HL-60 (cell line): ENCODE measurements around the gene SDK1.

Experiments
- DNase-seq, 2 experiments: peaks; one replicate each; pipeline ENCODE4 v3.0.0-alpha.2; 2010 to 2020; ENCODE audit warnings: low read depth in 1 of 2, low spot score in 1 of 2
- H3K27ac ChIP-seq: fragments of 250-450 bp; sonication (Bioruptor Pico); replicated peaks from 2 replicates; pipeline ENCODE4 v1.5.1; 2020; ENCODE audit warnings: mild to moderate bottlenecking, moderate library complexity
- H3K27me3 ChIP-seq: fragments of 250-450 bp; sonication (Bioruptor Pico); 2 replicates; pipeline ENCODE4 v1.5.1; 2021; ENCODE audit warnings: mild to moderate bottlenecking, moderate library complexity; ENCODE audit not compliant: insufficient read depth, poor library complexity, severe bottlenecking
- H3K4me3 ChIP-seq: replicated peaks from 2 replicates; pipeline ENCODE4 v1.5.1; 2011; ENCODE audit warnings: mild to moderate bottlenecking, control low read depth, low read length; ENCODE audit not compliant: insufficient read depth
- GABPA ChIP-seq: IDR thresholded peaks from 2 replicates; pipeline ENCODE4 v1.6.1; 2012; ENCODE audit warnings: low read depth
- POLR2AphosphoS5 ChIP-seq: IDR thresholded peaks from 2 replicates; pipeline ENCODE4 v1.6.1; 2012; ENCODE audit warnings: low read depth
- SPI1 ChIP-seq: IDR thresholded peaks from 2 replicates; pipeline ENCODE4 v1.6.1; 2012; ENCODE audit warnings: low read depth, mild to moderate bottlenecking, borderline replicate concordance
- TF ChIP-seq, protein P1 (sequence below): IDR thresholded peaks from 2 replicates; pipeline ENCODE4 v1.6.1; 2012; ENCODE audit warnings: low read depth; ENCODE audit not compliant: insufficient replicate concordance
- TF ChIP-seq, protein P2 (sequence below): IDR thresholded peaks from one replicate; pipeline ENCODE4 v1.5.1; 2011; ENCODE audit warnings: low read length, control low read depth, inconsistent platforms; ENCODE audit not compliant: insufficient read depth

The SDK1 gene

DNA sequence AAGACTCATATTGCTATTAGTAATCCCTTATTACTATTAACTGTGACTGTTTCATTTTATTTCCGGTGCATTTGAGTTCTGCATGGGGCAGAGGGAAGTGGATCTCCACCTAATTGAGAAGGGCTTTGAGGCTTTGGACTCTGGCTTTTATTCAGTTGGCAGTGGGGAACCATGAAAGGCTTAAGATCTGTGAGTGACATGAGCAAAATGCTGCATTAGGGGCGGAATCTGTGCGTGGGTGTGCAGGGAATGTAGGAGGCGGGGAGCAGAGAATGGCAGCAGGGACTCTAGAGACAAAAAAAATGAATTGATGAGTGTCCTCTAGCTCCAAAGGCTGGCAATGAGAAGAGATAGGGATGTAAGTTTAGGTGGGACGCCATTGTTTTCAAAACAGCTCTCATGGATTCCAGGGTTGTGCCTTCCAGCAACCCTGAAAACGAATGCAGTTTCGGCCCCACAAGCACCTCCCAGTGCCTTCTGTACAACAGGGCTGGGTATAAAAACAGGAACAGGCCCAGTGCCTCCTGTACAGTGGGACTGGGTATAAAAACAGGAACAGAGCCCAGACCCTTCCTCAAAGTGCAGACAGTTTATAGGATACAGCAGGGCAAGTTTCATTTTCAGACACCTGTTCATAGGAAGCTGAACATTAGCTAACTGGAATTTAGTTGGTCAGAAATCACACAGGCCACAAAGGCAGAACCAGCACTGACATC is 717.7 kb downstream of the SDK1 start:
- Histone ChIP-seq H3K27ac (no peak overlapping the region), H3K27me3 (no peaks in the 10 kb centered on the region), H3K4me3 (no peak overlapping the region)
- DNase-seq, result no peak
- TF ChIP-seq, protein P1, sequence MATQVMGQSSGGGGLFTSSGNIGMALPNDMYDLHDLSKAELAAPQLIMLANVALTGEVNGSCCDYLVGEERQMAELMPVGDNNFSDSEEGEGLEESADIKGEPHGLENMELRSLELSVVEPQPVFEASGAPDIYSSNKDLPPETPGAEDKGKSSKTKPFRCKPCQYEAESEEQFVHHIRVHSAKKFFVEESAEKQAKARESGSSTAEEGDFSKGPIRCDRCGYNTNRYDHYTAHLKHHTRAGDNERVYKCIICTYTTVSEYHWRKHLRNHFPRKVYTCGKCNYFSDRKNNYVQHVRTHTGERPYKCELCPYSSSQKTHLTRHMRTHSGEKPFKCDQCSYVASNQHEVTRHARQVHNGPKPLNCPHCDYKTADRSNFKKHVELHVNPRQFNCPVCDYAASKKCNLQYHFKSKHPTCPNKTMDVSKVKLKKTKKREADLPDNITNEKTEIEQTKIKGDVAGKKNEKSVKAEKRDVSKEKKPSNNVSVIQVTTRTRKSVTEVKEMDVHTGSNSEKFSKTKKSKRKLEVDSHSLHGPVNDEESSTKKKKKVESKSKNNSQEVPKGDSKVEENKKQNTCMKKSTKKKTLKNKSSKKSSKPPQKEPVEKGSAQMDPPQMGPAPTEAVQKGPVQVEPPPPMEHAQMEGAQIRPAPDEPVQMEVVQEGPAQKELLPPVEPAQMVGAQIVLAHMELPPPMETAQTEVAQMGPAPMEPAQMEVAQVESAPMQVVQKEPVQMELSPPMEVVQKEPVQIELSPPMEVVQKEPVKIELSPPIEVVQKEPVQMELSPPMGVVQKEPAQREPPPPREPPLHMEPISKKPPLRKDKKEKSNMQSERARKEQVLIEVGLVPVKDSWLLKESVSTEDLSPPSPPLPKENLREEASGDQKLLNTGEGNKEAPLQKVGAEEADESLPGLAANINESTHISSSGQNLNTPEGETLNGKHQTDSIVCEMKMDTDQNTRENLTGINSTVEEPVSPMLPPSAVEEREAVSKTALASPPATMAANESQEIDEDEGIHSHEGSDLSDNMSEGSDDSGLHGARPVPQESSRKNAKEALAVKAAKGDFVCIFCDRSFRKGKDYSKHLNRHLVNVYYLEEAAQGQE, result no peak

DNA sequence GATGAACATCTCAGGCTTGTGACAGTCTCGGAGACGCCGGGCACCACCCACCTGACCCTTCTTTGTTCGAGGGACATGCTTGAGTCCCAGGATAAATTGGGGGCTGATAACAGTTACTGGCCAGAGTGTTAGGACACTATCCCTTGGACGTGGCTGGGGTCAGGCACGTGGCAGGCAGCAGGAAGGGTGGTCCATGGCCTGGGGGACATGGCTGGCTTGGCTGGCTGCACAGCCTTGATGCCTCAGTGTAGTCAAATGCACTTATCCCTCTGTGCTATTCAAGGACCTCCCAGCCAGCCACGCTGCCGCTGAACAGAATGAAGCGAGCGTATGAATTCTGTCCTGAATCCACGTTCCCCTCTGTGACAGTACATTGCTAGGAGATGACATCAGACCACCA is 719.0 kb downstream of the SDK1 start:
- Histone ChIP-seq H3K27me3 (no peaks in the 10 kb centered on the region), H3K4me3 (no peak overlapping the region), H3K27ac (no peak overlapping the region)
- DNase-seq, result no peak
- TF ChIP-seq SPI1 (no peak), GABPA (no peak), POLR2AphosphoS5 (no peak)
- TF ChIP-seq, protein P1, result no peak
- TF ChIP-seq, protein P2, sequence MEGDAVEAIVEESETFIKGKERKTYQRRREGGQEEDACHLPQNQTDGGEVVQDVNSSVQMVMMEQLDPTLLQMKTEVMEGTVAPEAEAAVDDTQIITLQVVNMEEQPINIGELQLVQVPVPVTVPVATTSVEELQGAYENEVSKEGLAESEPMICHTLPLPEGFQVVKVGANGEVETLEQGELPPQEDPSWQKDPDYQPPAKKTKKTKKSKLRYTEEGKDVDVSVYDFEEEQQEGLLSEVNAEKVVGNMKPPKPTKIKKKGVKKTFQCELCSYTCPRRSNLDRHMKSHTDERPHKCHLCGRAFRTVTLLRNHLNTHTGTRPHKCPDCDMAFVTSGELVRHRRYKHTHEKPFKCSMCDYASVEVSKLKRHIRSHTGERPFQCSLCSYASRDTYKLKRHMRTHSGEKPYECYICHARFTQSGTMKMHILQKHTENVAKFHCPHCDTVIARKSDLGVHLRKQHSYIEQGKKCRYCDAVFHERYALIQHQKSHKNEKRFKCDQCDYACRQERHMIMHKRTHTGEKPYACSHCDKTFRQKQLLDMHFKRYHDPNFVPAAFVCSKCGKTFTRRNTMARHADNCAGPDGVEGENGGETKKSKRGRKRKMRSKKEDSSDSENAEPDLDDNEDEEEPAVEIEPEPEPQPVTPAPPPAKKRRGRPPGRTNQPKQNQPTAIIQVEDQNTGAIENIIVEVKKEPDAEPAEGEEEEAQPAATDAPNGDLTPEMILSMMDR, result no peak

DNA sequence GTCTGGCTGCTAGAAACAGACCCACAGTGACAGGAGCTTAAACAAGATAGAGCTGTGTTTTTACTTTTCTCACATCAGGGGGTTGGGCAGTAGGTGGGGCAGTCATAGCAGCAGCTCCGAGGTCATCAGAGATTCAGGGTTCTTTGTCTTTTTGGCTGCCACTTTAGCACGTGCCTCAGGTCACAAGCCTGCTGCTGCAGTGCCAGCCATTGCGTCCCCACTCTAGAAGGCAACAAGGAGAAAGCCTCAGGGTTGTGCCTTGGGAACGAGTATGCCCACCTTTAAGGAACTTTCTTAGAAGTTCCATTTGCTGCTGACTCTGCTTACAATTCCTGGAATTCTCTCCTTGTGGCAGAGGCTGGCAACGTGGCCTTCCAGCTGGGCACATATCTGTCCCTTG is 720.4 kb downstream of the SDK1 start:
- Histone ChIP-seq H3K27ac (no peak overlapping the region), H3K4me3 (no peak overlapping the region), H3K27me3 (no peaks in the 10 kb centered on the region)
- DNase-seq, result no peak
- no peak for TF ChIP-seq POLR2AphosphoS5

DNA sequence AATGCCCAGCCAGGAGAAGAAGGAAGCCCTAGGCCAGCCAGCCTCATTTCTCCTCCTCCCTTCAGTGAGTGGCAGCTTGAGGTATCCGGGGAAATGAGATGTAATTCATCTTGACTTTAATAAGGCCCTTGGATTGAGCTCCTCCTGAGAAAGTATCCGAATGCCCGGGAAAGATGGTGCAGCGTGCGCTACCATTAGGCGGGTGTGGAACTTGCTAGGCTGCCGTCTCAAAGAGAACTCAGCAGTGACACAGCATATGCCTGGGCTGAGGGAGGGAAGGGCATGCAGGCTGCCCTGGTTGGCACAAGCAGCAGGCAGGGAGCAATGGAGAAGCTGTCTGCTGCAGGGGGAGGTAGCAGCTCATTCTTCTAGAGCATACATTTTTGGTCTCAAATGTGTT is 721.2 kb downstream of the SDK1 start:
- Histone ChIP-seq H3K4me3 (no peak overlapping the region), H3K27me3 (no peaks in the 10 kb centered on the region), H3K27ac (no peak overlapping the region)
- TF ChIP-seq SPI1 (no peak), GABPA (no peak), POLR2AphosphoS5 (no peak)
- TF ChIP-seq, protein P1, result no peak
- TF ChIP-seq, protein P2, result no peak
- no peak for DNase-seq
